Lower leg skin (tissue), 3 donors: Measurements from ENCODE around the gene OR52K2.

ENCODE experiments used
- CTCF ChIP-seq, 3 donors: fragments of 450-650 bp; IDR thresholded peaks; one replicate each; pipeline ENCODE4 v1.5.1; 2016; ENCODE audit warnings: antibody characterized with exemption in 3 of 3, mild to moderate bottlenecking in 3 of 3, moderate library complexity in 2 of 3
- POLR2A ChIP-seq, 2 donors: fragments of 450-650 bp; IDR thresholded peaks; one replicate each; pipeline ENCODE4 v1.6.1; 2016 to 2017; ENCODE audit warnings: antibody characterized with exemption in 2 of 2, mild to moderate bottlenecking in 1 of 2, moderate library complexity in 1 of 2

- TF ChIP-seq CTCF (IDR thresholded peaks at IDR 0.05) (no peak), POLR2A (IDR thresholded peaks at IDR 0.05) (no peak)
Measured at GRCh38 chr11:4464216-4465159, 15.4 kb downstream of the OR52K2 start.
